Endodermal cell (in vitro differentiated cells): Measurements from ENCODE around the gene OGT. TPM values are rescaled to one million over a fixed set of nuclear protein-coding genes. Genes with fewer than 3 reads are reported as not detected.
"Not testable (repeated sequence)": the region's sequence is repeated elsewhere in the genome, so short reads cannot be mapped to it uniquely, and the experiment has no call there.

Source experiments
- DNase-seq: peaks from one replicate; pipeline ENCODE4 v3.0.0-alpha.2; 2017
- H3K27ac ChIP-seq: 2 replicates; pipeline ENCODE4 v1.5.1; 2013; ENCODE audit warnings: mild to moderate bottlenecking, low read depth, low read length, moderate library complexity
- H3K27me3 ChIP-seq: 2 replicates; pipeline ENCODE4 v1.6.1; 2013; ENCODE audit warnings: mild to moderate bottlenecking, low read length, moderate library complexity; ENCODE audit not compliant: insufficient read depth, control insufficient read depth, poor library complexity, severe bottlenecking
- H3K36me3 ChIP-seq: 2 replicates; pipeline ENCODE4 v1.7.0; 2013; ENCODE audit warnings: mild to moderate bottlenecking, low read length, moderate library complexity; ENCODE audit not compliant: control insufficient read depth, insufficient read depth
- H3K4me1 ChIP-seq: one replicate; pipeline ENCODE4 v1.7.0; 2013; ENCODE audit warnings: low read length; ENCODE audit not compliant: control insufficient read depth, insufficient read depth
- H3K4me3 ChIP-seq: 2 replicates; pipeline ENCODE4 v1.5.1; 2013; ENCODE audit warnings: mild to moderate bottlenecking, low read length, moderate library complexity
- H3K9ac ChIP-seq: 2 replicates; pipeline ENCODE4 v1.6.1; 2013; ENCODE audit warnings: mild to moderate bottlenecking, low read length, moderate library complexity; ENCODE audit not compliant: poor library complexity, severe bottlenecking; ENCODE audit errors: extremely low read depth
- H3K9me3 ChIP-seq: 2 replicates; pipeline ENCODE4 v1.6.1; 2013; ENCODE audit warnings: mild to moderate bottlenecking, low read length, moderate library complexity; ENCODE audit not compliant: control insufficient read depth
- H3K27ac Mint-ChIP-seq: 2 replicates; pipeline ENCODE4 v1.8.0; 2020; ENCODE audit warnings: mixed read lengths
- H3K27me3 Mint-ChIP-seq: 2 replicates; pipeline ENCODE4 v1.8.0; 2021; ENCODE audit warnings: mild to moderate bottlenecking, mixed read lengths; ENCODE audit not compliant: insufficient read depth
- H3K36me3 Mint-ChIP-seq: 2 replicates; pipeline ENCODE4 v1.8.0; 2020; ENCODE audit warnings: low read depth, mixed read lengths
- H3K4me1 Mint-ChIP-seq: 2 replicates; pipeline ENCODE4 v1.8.0; 2020; ENCODE audit warnings: mixed read lengths
- H3K4me3 Mint-ChIP-seq: 2 replicates; pipeline ENCODE4 v1.8.0; 2020; ENCODE audit warnings: mild to moderate bottlenecking, moderate library complexity, mixed read lengths
- H3K9me3 Mint-ChIP-seq: 2 replicates; pipeline ENCODE4 v1.8.0; 2020; ENCODE audit warnings: mild to moderate bottlenecking, mixed read lengths
- CTCF ChIP-seq: fragments of 200-600 bp; sonication (generic); conservative IDR thresholded peaks from 2 replicates; pipeline ENCODE4 v1.5.0; 2021; ENCODE audit warnings: antibody characterized with exemption, mild to moderate bottlenecking
- WGBS, 2 experiments: methylation state at CpG; one replicate each; pipeline versions ENCODE4 v1.1.5 to v1.1.7; 2013; ENCODE audit warnings: missing lambda C conversion rate in 2 of 2, mixed read lengths in 1 of 2; ENCODE audit not compliant: insufficient coverage in 1 of 2, insufficient read length in 1 of 2; 5-methylcytosine and 5-hydroxymethylcytosine counted together
- total RNA-seq, 2 donors: library from RNA; stranded (reverse); fragmentation: NEBNext Ultra II Directional in 1 of 2; extraction: Animal tissue kit (Norgen Biotek cat#: 25700) in 1 of 2; gene quantifications; 2 replicates in 1 of 2; 3 replicates in 1 of 2; pipeline ENCODE4 v1.2.1, GENCODE V29; 2021

The OGT gene
- total RNA-seq, 2 donors from 2014 or later, result 114 to 153 TPM

DNA sequence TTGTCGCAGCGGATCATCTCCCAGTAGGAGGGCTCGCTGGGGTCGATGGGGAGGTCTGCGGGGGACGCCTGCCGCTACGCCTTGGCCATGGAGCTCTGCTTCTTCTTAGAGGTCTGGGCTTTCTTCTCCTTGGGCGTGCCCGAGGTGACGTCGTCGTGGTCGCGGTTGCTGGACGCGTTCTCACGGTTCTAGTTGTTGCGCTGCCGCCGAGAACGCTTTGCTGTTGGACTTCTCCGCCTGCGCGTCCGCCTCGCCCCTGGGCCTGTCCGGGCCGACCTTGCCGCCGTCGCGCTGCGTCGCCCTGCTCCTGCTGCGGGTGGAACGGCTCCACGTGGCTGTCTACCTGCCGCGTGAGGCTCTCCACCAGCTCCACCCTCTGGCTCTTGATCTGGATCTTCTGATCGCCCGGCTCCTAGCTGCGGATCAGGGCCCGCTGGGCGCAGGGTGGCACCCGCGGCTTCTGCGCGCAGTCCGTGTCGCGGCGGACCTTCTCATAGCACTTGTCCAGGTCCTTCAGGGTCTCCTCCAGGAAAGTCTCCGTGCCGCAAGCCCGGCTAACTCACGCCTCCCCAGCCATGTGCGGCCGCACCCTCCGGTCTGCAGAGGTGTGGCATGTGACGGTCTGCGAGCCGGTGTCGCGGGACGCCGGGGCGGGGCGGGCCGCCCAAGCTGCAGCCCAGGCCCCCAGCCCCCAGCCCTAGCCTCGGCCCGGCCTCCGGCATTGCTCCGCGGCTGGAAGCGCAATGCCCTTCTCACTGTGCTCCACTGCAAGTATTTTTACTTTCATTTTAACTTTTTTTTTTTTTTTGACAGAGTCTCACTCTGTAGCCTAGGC lies 40.5 kb upstream of the OGT start:
- TF ChIP-seq CTCF, result no peak
- peaks cover 16% of the 10 kb centered on the region for H3K4me1 Mint-ChIP-seq
- DNase-seq, result no peak
- Histone ChIP-seq H3K9me3 (no peaks in the 10 kb centered on the region), H3K4me3 (no peak overlapping the region), H3K9ac (no peak overlapping the region), H3K27ac (no peak overlapping the region), H3K27me3 (no peaks in the 10 kb centered on the region), H3K4me1 (no peaks in the 10 kb centered on the region), H3K36me3 (no peaks in the 10 kb centered on the region)
- no peaks in the 10 kb centered on the region for H3K27me3 Mint-ChIP-seq
- H3K27ac Mint-ChIP-seq, result no peak overlapping the region
- peaks cover 2% of the 10 kb centered on the region for H3K36me3 Mint-ChIP-seq
- no peak overlapping the region for H3K4me3 Mint-ChIP-seq
- peaks cover 63% of the 10 kb centered on the region for H3K9me3 Mint-ChIP-seq
- WGBS, 2 experiments, result 43 to 53% methylated on average over 6 to 76 of the region's 76 CpGs

- Histone ChIP-seq H3K4me1 (no peaks in the 10 kb centered on the region), H3K27ac (no peak overlapping the region), H3K36me3 (no peaks in the 10 kb centered on the region), H3K9me3 (no peaks in the 10 kb centered on the region), H3K4me3 (no peak overlapping the region), H3K9ac (no peak overlapping the region), H3K27me3 (no peaks in the 10 kb centered on the region)
- no peak for TF ChIP-seq CTCF
- Mint-ChIP-seq H3K4me3 (no peak overlapping the region), H3K27me3 (no peaks in the 10 kb centered on the region), H3K36me3 (peaks cover 2% of the 10 kb centered on the region), H3K4me1 (peaks cover 16% of the 10 kb centered on the region), H3K9me3 (peaks cover 65% of the 10 kb centered on the region), H3K27ac (no peak overlapping the region)
- WGBS, 2 experiments, result 92 to 98% methylated on average over 9 to 16 of the region's 16 CpGs
- DNase-seq, result no peak
These were observed 39.7 kb upstream of the OGT start for GRCh38 chrX:71493111-71493613.

DNA sequence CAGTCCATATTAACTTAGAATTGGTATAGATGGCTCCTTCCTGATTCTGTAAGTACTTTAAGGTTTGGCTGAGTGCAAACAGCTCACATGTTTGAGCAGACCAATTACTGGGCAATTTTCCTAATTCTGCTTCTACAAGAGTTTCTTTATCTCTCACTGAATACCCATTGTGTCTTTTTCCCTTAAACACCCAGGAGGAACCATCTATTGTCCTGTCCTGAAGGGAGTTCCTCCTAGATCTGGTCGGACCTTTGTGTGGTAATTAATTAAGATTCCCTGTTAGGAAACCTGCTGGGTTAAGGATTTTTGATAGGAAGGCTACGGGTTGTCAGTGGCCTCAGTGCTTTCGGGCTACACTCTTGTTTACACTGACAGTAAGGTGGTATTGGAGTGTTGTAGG lies 36.9 kb upstream of the OGT start:
- Mint-ChIP-seq H3K9me3 (peaks cover 61% of the 10 kb centered on the region), H3K27ac (peak overlapping the region; percentile 37), H3K4me1 (peaks cover 27% of the 10 kb centered on the region)
- 47% methylated on average over 3 of the region's 3 CpGs; no CpG with 5 or more reads in 1 of the 2 experiments for WGBS, 2 experiments
- H3K4me3 Mint-ChIP-seq, H3K9ac ChIP-seq, H3K27me3 Mint-ChIP-seq, H3K4me3 ChIP-seq, DNase-seq, H3K36me3 ChIP-seq, H3K9me3 ChIP-seq, H3K27ac ChIP-seq, H3K4me1 ChIP-seq, H3K36me3 Mint-ChIP-seq, H3K27me3 ChIP-seq: not testable (repeated sequence)
